ENCODE results near the gene TES. TPM values are rescaled to one million over a fixed set of nuclear protein-coding genes. Genes with fewer than 3 reads are reported as not detected.

The TES gene
- polyA plus RNA-seq, 1 donor from 2014 or later, result 38.0 TPM

GRCh38 chr7:116196947-116197346 lies 13.4 kb upstream of the TES start:
- Histone ChIP-seq H4K20me1 (ENCODE audit: insufficient read depth) (no peaks in the 10 kb centered on the region), H3K9ac (ENCODE audit: low read length) (no peak overlapping the region), H2AFZ (ENCODE audit: low read depth, low read length) (no peak overlapping the region), H3K9me3 (ENCODE audit: low read length) (no peaks in the 10 kb centered on the region), H3K27me3 (ENCODE audit: insufficient read depth, low read depth, low read length) (no peaks in the 10 kb centered on the region), H3K79me2 (replicated peaks; ENCODE audit: insufficient read depth, low read length) (no peaks in the 10 kb centered on the region), H3K27ac (ENCODE audit: low read length) (no peak overlapping the region), H3K9me2 (ENCODE audit: insufficient read depth, low read length) (no peaks in the 10 kb centered on the region), H3F3A (ENCODE audit: insufficient read depth, low read length, poor library complexity, severe bottlenecking) (no peaks in the 10 kb centered on the region), H3K36me3 (ENCODE audit: insufficient read depth, low read length) (no peaks in the 10 kb centered on the region), H3K4me2 (ENCODE audit: low read length) (no peak overlapping the region), H3K4me3 (ENCODE audit: low read length) (no peak overlapping the region)
- no peak for TF ChIP-seq POLR2AphosphoS5 (IDR thresholded peaks at IDR 0.05)
- TF ChIP-seq TAF1 (IDR thresholded peaks at IDR 0.05; ENCODE audit: low read depth), result no peak
- TF ChIP-seq CTCF (IDR thresholded peaks at IDR 0.05; ENCODE audit: poor library complexity, severe bottlenecking), result no peak
- TF ChIP-seq SMC3 (conservative IDR thresholded peaks at IDR 0.05; ENCODE audit: poor library complexity), result no peak
- TF ChIP-seq REST (IDR thresholded peaks at IDR 0.05; ENCODE audit: borderline replicate concordance), result no peak
- TF ChIP-seq EP300 (conservative IDR thresholded peaks at IDR 0.05; ENCODE audit: poor library complexity, severe bottlenecking), result no peak
- TF ChIP-seq RAD21 (conservative IDR thresholded peaks at IDR 0.05), result no peak
- TF ChIP-seq MXI1 (conservative IDR thresholded peaks at IDR 0.05; ENCODE audit: poor library complexity, severe bottlenecking), result no peak
- TF ChIP-seq EZH2 (IDR thresholded peaks at IDR 0.05; ENCODE audit: borderline replicate concordance, insufficient read depth, low read length, poor library complexity, severe bottlenecking), result no peak

DNA sequence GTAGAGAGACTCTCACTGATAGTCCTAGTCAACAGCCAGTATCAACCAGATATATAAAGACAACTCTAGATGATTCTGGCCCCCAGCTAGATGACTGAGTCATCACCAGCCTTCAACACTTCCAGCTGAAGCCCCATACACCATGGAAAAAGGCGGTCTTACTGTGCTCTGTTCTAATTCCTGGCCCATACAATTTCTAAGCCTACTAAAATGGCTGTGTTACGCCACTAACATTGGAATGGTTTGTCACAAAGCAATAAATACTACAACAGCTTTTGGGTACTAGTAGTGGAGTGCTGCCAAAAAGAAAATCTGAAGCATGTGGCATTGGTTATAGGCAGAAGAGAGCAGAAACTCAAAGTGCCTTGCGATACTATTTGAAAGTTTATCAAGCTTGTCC lies 13.0 kb upstream of the TES start:
- Histone ChIP-seq H4K20me1 (ENCODE audit: insufficient read depth) (no peaks in the 10 kb centered on the region), H3F3A (ENCODE audit: insufficient read depth, low read length, poor library complexity, severe bottlenecking) (no peaks in the 10 kb centered on the region), H3K9me2 (ENCODE audit: insufficient read depth, low read length) (no peaks in the 10 kb centered on the region), H3K79me2 (replicated peaks; ENCODE audit: insufficient read depth, low read length) (no peaks in the 10 kb centered on the region), H3K4me2 (ENCODE audit: low read length) (no peak overlapping the region), H3K27me3 (ENCODE audit: insufficient read depth, low read depth, low read length) (no peaks in the 10 kb centered on the region), H2AFZ (ENCODE audit: low read depth, low read length) (no peak overlapping the region), H3K9ac (ENCODE audit: low read length) (no peak overlapping the region), H3K4me3 (ENCODE audit: low read length) (no peak overlapping the region), H3K36me3 (ENCODE audit: insufficient read depth, low read length) (no peaks in the 10 kb centered on the region), H3K9me3 (ENCODE audit: low read length) (no peaks in the 10 kb centered on the region), H3K27ac (ENCODE audit: low read length) (no peak overlapping the region)
- TF ChIP-seq RAD21 (conservative IDR thresholded peaks at IDR 0.05) (no peak), EZH2 (IDR thresholded peaks at IDR 0.05; ENCODE audit: borderline replicate concordance, insufficient read depth, low read length, poor library complexity, severe bottlenecking) (no peak), MXI1 (conservative IDR thresholded peaks at IDR 0.05; ENCODE audit: poor library complexity, severe bottlenecking) (no peak), TAF1 (IDR thresholded peaks at IDR 0.05; ENCODE audit: low read depth) (no peak), REST (IDR thresholded peaks at IDR 0.05; ENCODE audit: borderline replicate concordance) (no peak), CTCF (IDR thresholded peaks at IDR 0.05; ENCODE audit: poor library complexity, severe bottlenecking) (no peak), EP300 (conservative IDR thresholded peaks at IDR 0.05; ENCODE audit: poor library complexity, severe bottlenecking) (no peak), SMC3 (conservative IDR thresholded peaks at IDR 0.05; ENCODE audit: poor library complexity) (no peak), POLR2AphosphoS5 (IDR thresholded peaks at IDR 0.05) (no peak)

All from neural cell (in vitro differentiated cells).